Measurements from ENCODE around the gene MUSTN1. TPM values are rescaled to one million over a fixed set of nuclear protein-coding genes. Genes with fewer than 3 reads are reported as not detected.

The MUSTN1 gene
- polyA plus RNA-seq: 10 to 100 TPM in 1 of 2 donors, 1 to 10 TPM in 1; 7.0 to 13.1 TPM

DNA sequence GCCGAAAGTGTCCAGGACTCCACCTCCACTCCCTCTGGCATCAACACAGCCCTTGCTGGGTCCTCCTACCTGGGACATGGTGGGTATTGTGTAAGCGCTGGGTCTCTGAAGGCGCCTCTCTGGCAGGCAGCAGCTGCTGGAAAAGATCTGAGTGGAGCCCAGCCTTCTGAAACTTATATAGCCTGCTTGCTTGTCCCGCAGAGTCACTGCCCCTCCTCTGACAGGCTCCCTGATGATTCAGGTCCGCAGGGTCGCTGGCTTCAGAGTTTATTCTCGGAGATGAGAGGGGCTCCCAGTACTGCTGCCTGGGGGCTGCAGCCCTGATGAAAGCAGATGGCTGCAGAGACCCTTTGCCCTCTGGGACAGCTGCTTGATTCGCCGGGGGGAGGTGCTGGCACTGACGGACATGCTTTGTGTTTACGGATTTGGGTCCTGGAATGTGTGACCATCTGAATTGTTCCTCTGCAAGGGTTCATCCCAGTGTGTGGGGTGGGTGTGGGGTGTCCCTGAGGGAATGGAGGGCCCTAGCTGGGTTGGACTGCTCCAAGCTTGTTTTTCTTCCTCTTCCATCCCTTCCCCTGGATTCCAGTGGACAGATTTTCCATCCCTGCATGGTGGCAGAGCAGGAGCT lies at the start of gene MUSTN1:
Gene MUSTN1, minus strand, starts transcription at position 149 of the 631 bp plus-strand sequence. Its CDS starts 71 bp downstream, at position 78.
- peaks cover 5 to 6% of the 10 kb centered on the region in 2 donors for H3K4me1 ChIP-seq (ENCODE audit: control insufficient read depth in 2 of 2, insufficient read depth in 2 of 2, low read length in 1 of 2)
- no peaks in the 10 kb centered on the region for H3K9me3 ChIP-seq (ENCODE audit: control insufficient read depth in 2 of 2, insufficient read depth in 1 of 2, low read depth in 1 of 2, low read length in 1 of 2)
- H3K27me3 ChIP-seq (ENCODE audit: control insufficient read depth in 1 of 2, insufficient read depth in 2 of 2, low read length in 2 of 2): no peaks in the 10 kb centered on the region
- peaks cover 3 to 9% of the 10 kb centered on the region in 2 donors for H3K36me3 ChIP-seq (ENCODE audit: control insufficient read depth in 2 of 2, insufficient read depth in 2 of 2, low read length in 1 of 2)
- H3K27ac ChIP-seq (ENCODE audit: low read depth in 2 of 2, low read length in 1 of 2): no peak within 1 kb of the TSS
- no peak within 1 kb of the TSS for H3K4me3 ChIP-seq (ENCODE audit: low read depth in 1 of 2, low read length in 2 of 2)
- WGBS, 2 donors: 65% methylated on average over 11 of the region's 11 CpGs

DNA sequence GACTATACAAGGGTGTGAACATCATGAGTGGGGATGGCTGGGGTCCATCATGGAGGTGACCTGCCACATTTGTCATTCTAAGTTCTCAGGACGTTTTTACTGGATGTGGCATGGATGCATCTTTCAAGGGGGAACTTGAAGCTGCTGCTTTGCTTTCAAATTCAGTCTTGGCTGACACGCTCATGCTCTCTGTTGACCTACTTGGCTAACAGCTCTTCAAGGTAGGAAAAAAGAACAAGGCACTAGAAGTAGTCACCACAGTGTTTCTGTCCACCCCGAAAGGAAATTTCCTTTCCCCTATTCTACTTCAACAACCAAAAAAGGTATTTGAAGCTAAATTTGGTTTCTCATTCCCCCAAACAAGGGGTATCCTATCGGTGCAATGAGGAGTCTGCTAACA lies 47.6 kb upstream of the MUSTN1 start:
- H3K9me3 ChIP-seq (ENCODE audit: control insufficient read depth in 2 of 2, insufficient read depth in 1 of 2, low read depth in 1 of 2, low read length in 1 of 2): no peaks in the 10 kb centered on the region
- H3K4me3 ChIP-seq (ENCODE audit: low read depth in 1 of 2, low read length in 2 of 2): no peak overlapping the region
- no peaks in the 10 kb centered on the region for H3K36me3 ChIP-seq (ENCODE audit: control insufficient read depth in 2 of 2, insufficient read depth in 2 of 2, low read length in 1 of 2)
- no peak overlapping the region for H3K27ac ChIP-seq (ENCODE audit: low read depth in 2 of 2, low read length in 1 of 2)
- H3K27me3 ChIP-seq (ENCODE audit: control insufficient read depth in 1 of 2, insufficient read depth in 2 of 2, low read length in 2 of 2): no peaks in the 10 kb centered on the region
- WGBS, 2 donors: 91 to 92% methylated on average over 4 of the region's 4 CpGs
- peaks cover 0 to 4% of the 10 kb centered on the region in 2 donors for H3K4me1 ChIP-seq (ENCODE audit: control insufficient read depth in 2 of 2, insufficient read depth in 2 of 2, low read length in 1 of 2)

- 72 to 74% methylated on average over 4 of the region's 4 CpGs for WGBS, 2 donors
- H3K4me3 ChIP-seq (ENCODE audit: low read depth in 1 of 2, low read length in 2 of 2): no peak overlapping the region
- H3K4me1 ChIP-seq (ENCODE audit: control insufficient read depth in 2 of 2, insufficient read depth in 2 of 2, low read length in 1 of 2): peaks cover 0 to 4% of the 10 kb centered on the region in 2 donors
- H3K27ac ChIP-seq (ENCODE audit: low read depth in 2 of 2, low read length in 1 of 2): no peak overlapping the region
- H3K27me3 ChIP-seq (ENCODE audit: control insufficient read depth in 1 of 2, insufficient read depth in 2 of 2, low read length in 2 of 2): no peaks in the 10 kb centered on the region
- no peaks in the 10 kb centered on the region for H3K36me3 ChIP-seq (ENCODE audit: control insufficient read depth in 2 of 2, insufficient read depth in 2 of 2, low read length in 1 of 2)
- no peaks in the 10 kb centered on the region for H3K9me3 ChIP-seq (ENCODE audit: control insufficient read depth in 2 of 2, insufficient read depth in 1 of 2, low read depth in 1 of 2, low read length in 1 of 2)
These were observed 47.1 kb upstream of the MUSTN1 start for GRCh38 chr3:52881871-52882270.

- Histone ChIP-seq H3K4me3 (ENCODE audit: low read depth in 1 of 2, low read length in 2 of 2) (no peak overlapping the region), H3K4me1 (ENCODE audit: control insufficient read depth in 2 of 2, insufficient read depth in 2 of 2, low read length in 1 of 2) (peaks cover 0 to 3% of the 10 kb centered on the region in 2 donors), H3K9me3 (ENCODE audit: control insufficient read depth in 2 of 2, insufficient read depth in 1 of 2, low read depth in 1 of 2, low read length in 1 of 2) (no peaks in the 10 kb centered on the region), H3K27me3 (ENCODE audit: control insufficient read depth in 1 of 2, insufficient read depth in 2 of 2, low read length in 2 of 2) (no peaks in the 10 kb centered on the region), H3K36me3 (ENCODE audit: control insufficient read depth in 2 of 2, insufficient read depth in 2 of 2, low read length in 1 of 2) (no peaks in the 10 kb centered on the region), H3K27ac (ENCODE audit: low read depth in 2 of 2, low read length in 1 of 2) (no peak overlapping the region)
- WGBS, 2 donors: 90 to 91% methylated on average over 3 of the region's 3 CpGs
These were observed 45.7 kb upstream of the MUSTN1 start for GRCh38 chr3:52880474-52880873.

DNA sequence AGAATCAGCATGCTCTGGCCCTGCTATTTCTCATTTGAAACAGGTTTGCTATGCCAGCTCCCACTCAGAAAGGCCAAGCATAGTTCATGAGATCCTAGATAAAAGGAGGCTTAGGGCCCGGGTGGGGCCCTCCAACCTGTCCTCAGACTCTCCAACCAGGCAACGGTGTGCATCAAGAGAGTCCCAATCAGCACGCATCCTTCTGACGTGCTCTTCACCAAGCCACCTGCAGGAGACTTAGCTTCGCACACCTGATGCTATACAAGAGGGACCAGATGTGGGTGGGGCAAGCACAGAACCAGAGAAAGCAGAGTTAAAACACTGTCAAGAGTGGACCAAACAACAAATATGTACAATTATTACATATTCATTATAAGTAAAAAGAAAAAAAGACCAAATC lies 45.2 kb upstream of the MUSTN1 start:
- Histone ChIP-seq H3K4me1 (ENCODE audit: control insufficient read depth in 2 of 2, insufficient read depth in 2 of 2, low read length in 1 of 2) (peaks cover 0 to 3% of the 10 kb centered on the region in 2 donors), H3K27me3 (ENCODE audit: control insufficient read depth in 1 of 2, insufficient read depth in 2 of 2, low read length in 2 of 2) (no peaks in the 10 kb centered on the region), H3K4me3 (ENCODE audit: low read depth in 1 of 2, low read length in 2 of 2) (no peak overlapping the region), H3K9me3 (ENCODE audit: control insufficient read depth in 2 of 2, insufficient read depth in 1 of 2, low read depth in 1 of 2, low read length in 1 of 2) (no peaks in the 10 kb centered on the region), H3K27ac (ENCODE audit: low read depth in 2 of 2, low read length in 1 of 2) (no peak overlapping the region), H3K36me3 (ENCODE audit: control insufficient read depth in 2 of 2, insufficient read depth in 2 of 2, low read length in 1 of 2) (no peaks in the 10 kb centered on the region)
- WGBS, 2 donors: 89 to 92% methylated on average over 5 of the region's 5 CpGs

GRCh38 chr3:52879581-52879980 lies 44.8 kb upstream of the MUSTN1 start:
- WGBS, 2 donors: 86 to 96% methylated on average over 4 of the region's 4 CpGs
- H3K36me3 ChIP-seq (ENCODE audit: control insufficient read depth in 2 of 2, insufficient read depth in 2 of 2, low read length in 1 of 2): no peaks in the 10 kb centered on the region
- peaks cover 0 to 3% of the 10 kb centered on the region in 2 donors for H3K4me1 ChIP-seq (ENCODE audit: control insufficient read depth in 2 of 2, insufficient read depth in 2 of 2, low read length in 1 of 2)
- no peak overlapping the region for H3K27ac ChIP-seq (ENCODE audit: low read depth in 2 of 2, low read length in 1 of 2)
- no peaks in the 10 kb centered on the region for H3K27me3 ChIP-seq (ENCODE audit: control insufficient read depth in 1 of 2, insufficient read depth in 2 of 2, low read length in 2 of 2)
- no peaks in the 10 kb centered on the region for H3K9me3 ChIP-seq (ENCODE audit: control insufficient read depth in 2 of 2, insufficient read depth in 1 of 2, low read depth in 1 of 2, low read length in 1 of 2)
- H3K4me3 ChIP-seq (ENCODE audit: low read depth in 1 of 2, low read length in 2 of 2): no peak overlapping the region

DNA sequence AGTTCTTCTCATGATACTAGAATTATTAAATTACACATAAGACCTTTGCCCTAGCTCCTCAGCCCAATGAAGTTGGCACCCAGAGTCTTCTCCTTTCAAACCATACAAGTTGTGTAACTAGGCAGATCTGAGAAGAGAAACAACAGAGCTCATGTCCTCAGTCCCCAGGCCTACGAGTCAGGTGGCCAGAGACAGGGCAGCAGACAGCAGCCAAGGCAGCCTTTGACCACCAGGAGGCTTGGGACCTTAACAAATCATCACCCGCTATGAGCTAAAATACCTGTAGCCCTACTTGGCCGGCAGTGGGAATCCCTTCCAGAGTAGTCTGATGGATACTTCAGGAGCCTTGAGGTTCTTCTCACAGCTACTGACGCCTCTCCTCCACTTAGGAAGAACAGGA lies 44.3 kb upstream of the MUSTN1 start:
- H3K9me3 ChIP-seq (ENCODE audit: control insufficient read depth in 2 of 2, insufficient read depth in 1 of 2, low read depth in 1 of 2, low read length in 1 of 2): no peaks in the 10 kb centered on the region
- peaks cover 0 to 3% of the 10 kb centered on the region in 2 donors for H3K4me1 ChIP-seq (ENCODE audit: control insufficient read depth in 2 of 2, insufficient read depth in 2 of 2, low read length in 1 of 2)
- WGBS, 2 donors: 94 to 97% methylated on average over 4 of the region's 4 CpGs
- no peak overlapping the region for H3K4me3 ChIP-seq (ENCODE audit: low read depth in 1 of 2, low read length in 2 of 2)
- H3K27ac ChIP-seq (ENCODE audit: low read depth in 2 of 2, low read length in 1 of 2): no peak overlapping the region
- H3K36me3 ChIP-seq (ENCODE audit: control insufficient read depth in 2 of 2, insufficient read depth in 2 of 2, low read length in 1 of 2): no peaks in the 10 kb centered on the region
- H3K27me3 ChIP-seq (ENCODE audit: control insufficient read depth in 1 of 2, insufficient read depth in 2 of 2, low read length in 2 of 2): no peaks in the 10 kb centered on the region

DNA sequence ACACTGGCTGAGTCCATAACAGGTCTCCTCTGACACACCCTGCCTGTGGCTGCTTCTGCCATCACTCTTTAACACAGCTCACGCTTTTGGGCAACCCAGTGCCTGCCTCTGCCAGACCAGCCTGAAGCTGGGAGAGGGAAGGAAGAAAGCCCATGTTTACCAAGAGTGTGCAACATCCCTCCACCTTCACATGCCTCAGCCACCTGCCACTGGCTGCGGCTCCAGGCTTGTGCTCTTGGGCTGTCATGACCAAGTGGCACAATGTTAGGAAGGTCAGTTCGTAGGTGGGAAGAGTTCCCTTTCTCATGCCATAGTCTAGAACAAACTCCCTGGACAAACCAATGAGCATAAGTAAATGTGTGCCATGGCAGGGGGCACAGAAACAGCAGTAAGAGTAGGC lies 42.3 kb upstream of the MUSTN1 start:
- Histone ChIP-seq H3K4me3 (ENCODE audit: low read depth in 1 of 2, low read length in 2 of 2) (no peak overlapping the region), H3K4me1 (ENCODE audit: control insufficient read depth in 2 of 2, insufficient read depth in 2 of 2, low read length in 1 of 2) (peaks cover 0 to 3% of the 10 kb centered on the region in 2 donors), H3K9me3 (ENCODE audit: control insufficient read depth in 2 of 2, insufficient read depth in 1 of 2, low read depth in 1 of 2, low read length in 1 of 2) (no peaks in the 10 kb centered on the region), H3K27ac (ENCODE audit: low read depth in 2 of 2, low read length in 1 of 2) (no peak overlapping the region), H3K36me3 (ENCODE audit: control insufficient read depth in 2 of 2, insufficient read depth in 2 of 2, low read length in 1 of 2) (no peaks in the 10 kb centered on the region), H3K27me3 (ENCODE audit: control insufficient read depth in 1 of 2, insufficient read depth in 2 of 2, low read length in 2 of 2) (no peaks in the 10 kb centered on the region)
- 86 to 96% methylated on average over 3 of the region's 3 CpGs for WGBS, 2 donors

DNA sequence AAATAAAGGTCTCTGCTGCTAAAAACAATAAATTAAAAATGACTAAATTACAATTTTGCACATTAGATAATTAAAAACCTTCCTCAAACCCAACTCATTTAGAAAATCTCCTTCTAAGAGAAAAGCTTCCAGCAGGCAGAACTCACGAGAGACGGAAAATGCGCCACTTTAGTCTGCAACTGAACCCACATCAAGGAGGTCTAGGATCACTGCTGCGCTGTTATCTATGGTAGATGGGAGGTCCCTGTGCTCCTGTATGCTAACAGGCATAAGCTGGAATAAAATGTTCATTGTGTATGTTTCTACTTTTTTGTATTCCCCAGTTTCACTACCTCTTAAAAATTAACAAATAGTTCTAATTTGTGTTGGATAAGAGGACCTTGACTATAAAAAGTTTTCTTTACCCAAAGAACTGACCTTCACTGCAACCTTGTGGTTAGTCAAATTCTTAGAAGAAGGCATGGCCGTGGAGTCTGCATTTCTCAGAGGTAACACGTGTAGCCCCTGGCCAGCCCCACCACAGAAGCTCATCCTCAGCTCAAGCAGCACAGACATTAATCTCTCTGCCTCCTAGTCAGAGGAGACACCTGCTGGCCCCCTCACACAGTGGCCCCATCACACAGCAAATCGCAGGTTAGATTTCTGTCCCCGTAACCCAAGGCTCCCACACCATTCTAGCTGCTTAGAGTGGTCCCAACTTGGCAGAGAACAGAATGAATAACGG lies 40.2 kb upstream of the MUSTN1 start:
- no peak overlapping the region for H3K27ac ChIP-seq (ENCODE audit: low read depth in 2 of 2, low read length in 1 of 2)
- H3K4me3 ChIP-seq (ENCODE audit: low read depth in 1 of 2, low read length in 2 of 2): no peak overlapping the region
- no peaks in the 10 kb centered on the region for H3K36me3 ChIP-seq (ENCODE audit: control insufficient read depth in 2 of 2, insufficient read depth in 2 of 2, low read length in 1 of 2)
- no peaks in the 10 kb centered on the region for H3K9me3 ChIP-seq (ENCODE audit: control insufficient read depth in 2 of 2, insufficient read depth in 1 of 2, low read depth in 1 of 2, low read length in 1 of 2)
- no peaks in the 10 kb centered on the region for H3K27me3 ChIP-seq (ENCODE audit: control insufficient read depth in 1 of 2, insufficient read depth in 2 of 2, low read length in 2 of 2)
- H3K4me1 ChIP-seq (ENCODE audit: control insufficient read depth in 2 of 2, insufficient read depth in 2 of 2, low read length in 1 of 2): no peaks in the 10 kb centered on the region
- WGBS, 2 donors: 88 to 89% methylated on average over 9 of the region's 9 CpGs

Data from esophagus (tissue), 2 donors.